GM19395 (cell line): ENCODE measurements around the gene SLC22A23.

ENCODE experiments used
- ATAC-seq: cut with Tn5 transposase; IDR thresholded peaks from one replicate; pipeline ENCODE4 v1.9.1; 2021; ENCODE audit warnings: mild to moderate bottlenecking, moderate library complexity; ENCODE audit not compliant: unreplicated experiment

SLC22A23 gene

DNA sequence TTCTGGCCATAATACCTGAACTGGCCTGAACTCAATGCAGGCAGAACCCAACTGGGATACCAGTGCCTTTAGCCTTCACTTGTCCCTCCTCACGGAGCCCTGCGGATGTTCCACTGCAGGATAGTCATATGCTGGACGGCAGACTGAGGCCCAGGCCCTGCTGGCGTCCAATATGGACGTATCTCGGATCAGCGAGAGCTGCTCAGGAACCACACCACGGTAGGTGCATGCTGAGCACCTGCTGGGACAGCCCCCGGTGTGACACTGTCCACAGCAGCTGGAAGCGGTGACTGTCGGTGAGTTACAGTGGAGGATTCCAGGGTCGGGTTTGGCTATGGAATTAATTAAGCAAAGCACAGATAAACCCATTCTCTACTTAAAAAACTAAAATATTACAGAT is 149.4 kb downstream of the SLC22A23 start:
- ATAC-seq, result no peak

DNA sequence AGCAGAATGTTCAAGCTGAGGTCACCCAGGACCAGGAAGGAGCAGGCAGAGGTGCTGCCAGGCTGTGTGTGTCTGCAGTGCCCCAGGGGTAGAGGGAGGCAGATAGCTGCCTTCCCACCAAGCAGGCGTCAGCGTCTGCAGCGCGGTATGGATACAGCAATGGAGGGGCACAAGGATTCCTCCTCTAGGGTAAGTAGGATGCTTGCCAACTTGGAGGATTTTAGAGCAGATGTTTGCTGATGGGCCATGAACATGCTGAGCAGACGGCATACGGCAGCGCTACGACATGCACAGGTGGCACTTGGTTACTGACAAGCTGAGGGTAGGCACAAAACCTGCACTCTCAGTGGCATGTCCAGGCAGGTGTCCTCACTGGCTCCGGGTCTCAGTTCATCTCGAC is 150.0 kb downstream of the SLC22A23 start:
- no peak for ATAC-seq

DNA sequence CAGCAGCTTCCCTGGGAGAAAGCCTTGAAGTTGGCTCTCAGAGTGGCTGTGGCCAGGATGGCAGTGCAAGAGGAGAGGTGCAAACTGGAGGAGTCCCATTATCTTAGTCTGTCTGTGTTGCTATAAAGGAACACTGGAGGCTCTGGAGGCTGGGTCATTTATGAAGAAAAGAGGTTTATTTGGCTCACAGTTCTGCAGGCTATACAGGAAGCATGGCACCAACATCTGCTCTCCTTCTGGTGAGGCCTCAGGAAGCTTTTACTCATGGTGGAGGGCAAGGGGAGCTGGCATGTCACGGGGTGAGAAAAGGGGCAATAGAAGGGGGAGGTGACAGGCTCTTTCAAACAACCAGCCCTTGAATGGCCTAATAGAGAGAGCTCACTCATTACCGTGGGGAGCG is 151.0 kb downstream of the SLC22A23 start:
- ATAC-seq, result no peak

DNA sequence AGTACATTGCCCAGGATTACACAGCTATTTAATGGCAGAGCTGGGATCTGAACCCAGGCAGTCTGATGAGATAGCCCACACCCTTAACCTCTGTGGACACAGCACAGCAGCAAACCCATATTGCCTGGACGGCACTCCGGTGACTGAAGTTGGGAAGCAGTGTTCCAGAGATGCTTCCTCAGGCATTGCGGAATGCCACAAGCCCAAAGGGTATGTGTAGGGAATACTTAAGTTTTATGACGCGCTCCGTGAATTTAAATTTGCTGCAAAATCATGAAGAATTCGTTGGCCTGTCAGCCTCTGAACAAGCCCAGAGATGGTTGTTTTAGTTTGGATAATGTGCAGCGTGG is 151.7 kb downstream of the SLC22A23 start:
- ATAC-seq, result no peak

DNA sequence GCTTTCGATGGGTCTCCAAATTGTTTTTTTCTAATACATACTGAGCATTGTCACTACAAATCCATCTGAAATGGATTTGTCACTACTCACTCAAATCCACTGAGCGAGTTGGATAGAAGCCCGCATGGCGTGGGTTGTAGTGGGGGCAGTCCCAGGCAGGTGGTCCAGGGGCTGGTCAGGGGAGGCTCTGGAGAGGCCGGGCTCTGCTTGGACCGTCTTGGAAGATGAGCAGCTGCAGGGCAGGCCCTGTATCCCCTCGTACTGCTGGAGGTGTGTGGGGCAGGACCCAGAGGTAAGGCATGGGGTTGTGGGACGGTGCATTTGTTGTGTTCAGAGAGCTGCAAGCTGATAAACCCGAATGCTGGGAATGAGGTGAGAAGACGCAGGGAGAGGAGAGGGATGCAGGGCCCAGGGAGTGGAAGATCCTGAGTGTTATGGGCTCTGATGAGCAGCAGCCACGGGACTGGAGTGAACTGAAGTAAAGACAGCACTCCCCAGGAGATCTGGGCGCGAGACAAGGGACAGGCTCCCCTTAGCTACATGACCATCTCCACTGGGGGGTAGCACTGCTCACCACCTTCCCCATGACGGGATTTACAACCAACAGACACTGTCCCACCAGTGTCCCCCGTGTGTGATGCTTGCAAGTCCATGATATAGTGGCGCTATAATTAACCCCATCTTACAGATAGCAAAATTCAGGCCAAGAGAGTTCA is 152.2 kb downstream of the SLC22A23 start:
- ATAC-seq, result no peak

DNA sequence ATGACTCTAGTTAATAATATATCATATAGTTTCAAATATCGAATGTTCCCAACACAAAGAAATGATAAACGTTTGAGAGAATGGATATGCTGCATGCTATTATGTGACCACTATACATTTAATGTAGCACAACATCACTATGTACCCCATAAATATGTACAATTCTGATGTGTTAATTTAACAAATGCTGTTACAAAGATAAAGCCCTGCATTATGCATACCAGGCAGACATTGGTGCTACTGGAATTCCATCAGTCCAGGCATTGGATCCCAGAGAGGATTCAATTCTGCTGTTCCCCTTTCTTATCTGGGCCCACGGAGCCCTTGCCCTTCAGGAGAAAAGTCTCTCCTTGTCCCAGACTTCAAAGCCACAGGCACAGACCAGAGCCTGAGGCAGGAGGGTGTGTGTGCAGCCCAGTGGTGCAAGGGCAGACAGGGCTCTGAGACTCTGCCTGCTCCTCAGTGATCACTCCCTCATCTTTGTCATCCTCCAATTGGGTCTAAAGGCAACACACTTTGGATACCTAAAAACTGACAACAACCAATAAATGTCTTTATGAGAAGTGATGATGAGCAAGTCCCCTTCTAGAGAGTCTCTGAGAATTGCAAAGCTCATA is 152.9 kb downstream of the SLC22A23 start:
- ATAC-seq, result no peak

DNA sequence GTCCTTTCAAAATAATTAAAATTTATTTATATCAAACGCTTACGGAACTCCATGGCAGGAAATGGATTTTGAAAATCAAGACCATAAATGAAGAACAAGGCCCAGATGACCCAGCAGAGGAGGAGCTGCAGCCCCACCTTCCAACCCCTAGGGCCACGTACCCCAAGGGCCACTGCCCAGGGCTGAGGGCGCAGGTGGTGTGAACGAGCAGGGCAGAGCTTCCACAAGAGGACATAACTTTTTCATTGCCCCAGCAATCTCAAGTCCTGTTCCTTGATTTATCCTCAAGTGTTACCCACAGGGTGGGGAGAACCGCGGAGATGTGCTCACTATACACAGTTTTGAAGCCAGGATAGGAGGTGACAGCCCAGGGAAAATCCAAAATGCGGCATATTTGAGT is 155.3 kb downstream of the SLC22A23 start:
- no peak for ATAC-seq

DNA sequence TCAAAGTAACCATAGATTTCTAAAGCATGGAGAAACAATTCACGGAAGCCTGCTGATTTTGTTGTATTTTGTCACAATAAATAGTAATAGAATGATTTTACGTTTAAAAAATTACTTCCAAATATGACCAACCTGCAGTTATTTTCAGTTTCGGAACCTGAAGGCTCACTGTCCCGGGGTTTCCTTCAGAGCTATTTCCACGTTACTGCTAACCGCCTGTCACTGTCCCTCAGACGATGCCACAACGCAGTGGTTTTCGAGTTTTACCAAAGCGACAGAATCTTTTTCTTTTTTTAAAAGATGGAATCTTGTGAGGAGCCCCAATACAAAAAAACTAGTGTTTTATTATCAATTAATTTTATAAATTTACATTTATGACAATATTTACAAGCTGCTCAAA is 157.6 kb downstream of the SLC22A23 start:
- ATAC-seq, result no peak

DNA sequence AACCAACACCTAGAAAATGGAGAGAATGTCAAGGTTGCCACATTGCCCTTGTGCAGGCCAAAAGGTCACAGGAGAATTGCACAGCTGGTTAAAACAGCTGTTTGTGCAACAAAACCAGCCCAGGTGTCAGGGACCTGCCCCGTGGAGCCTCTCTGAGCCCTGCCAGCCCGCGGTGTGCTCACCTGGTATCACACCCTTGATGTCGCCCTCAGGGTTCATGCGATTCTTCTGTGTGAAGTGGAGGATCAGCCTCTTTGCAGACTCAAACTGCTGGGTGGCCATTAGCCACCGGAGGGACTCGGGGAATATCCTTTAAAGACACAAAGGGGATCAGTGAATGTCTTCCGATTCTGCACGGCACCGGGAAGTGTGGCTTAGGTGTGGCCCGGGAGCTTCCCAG is 158.9 kb downstream of the SLC22A23 start:
- ATAC-seq, result no peak

DNA sequence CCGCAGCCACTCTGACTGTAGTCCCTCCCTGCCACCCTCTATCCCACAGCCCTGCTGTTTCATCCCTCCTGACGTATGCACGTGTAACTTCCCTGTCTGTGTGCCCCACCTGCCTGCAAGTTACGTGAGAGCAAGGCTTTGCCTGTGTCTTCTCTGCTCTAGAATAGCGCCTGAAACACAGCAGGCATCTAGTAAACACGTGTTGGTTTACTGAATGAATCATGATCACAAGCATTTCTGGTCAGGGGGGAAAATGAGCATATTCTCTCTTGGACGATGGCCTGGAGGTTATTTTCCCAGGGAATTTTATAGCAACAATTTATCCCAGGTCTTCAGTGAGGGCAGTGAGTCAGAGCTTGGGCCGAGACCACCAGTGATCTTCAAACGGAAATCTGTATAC is 159.8 kb downstream of the SLC22A23 start:
- no peak for ATAC-seq

DNA sequence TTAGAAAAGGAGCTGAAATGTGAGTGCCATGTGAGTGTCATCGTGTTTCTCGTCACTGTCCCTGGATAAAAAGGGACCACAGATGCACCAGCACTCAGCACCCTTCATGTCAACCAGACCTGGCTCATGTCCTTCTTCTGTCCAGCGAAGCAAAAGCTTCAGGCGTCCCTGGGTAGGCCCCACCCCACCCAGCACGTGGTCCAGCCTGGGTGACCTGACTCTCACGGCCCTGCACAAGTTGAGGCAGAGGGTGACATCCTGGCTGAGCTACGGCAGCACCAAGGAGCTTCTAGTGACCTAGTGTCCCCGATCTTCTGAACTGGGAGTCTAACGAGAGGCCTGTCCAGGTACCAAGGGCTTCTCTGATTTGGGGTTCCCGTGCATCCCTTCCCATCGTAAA is 160.3 kb downstream of the SLC22A23 start:
- no peak for ATAC-seq

DNA sequence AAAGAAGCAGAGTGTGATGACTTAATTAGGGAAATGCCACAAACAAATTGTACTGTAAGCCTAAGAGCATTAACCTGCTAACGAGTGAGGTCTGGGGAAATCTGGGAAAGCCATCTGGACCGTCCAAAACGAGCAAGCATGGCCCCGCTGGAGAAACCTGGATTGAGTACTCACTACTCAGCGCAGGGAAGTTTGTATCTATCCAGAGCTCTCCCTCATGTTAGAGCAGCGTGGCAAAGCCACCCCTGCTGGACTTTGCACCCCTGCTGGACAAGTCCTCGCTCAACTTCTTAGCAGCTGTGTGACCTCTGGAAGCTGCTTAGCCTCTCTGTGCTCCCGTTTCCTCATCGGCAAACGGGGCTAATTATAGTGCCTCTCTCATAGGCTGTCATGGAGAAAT is 160.8 kb downstream of the SLC22A23 start:
- ATAC-seq, result no peak

DNA sequence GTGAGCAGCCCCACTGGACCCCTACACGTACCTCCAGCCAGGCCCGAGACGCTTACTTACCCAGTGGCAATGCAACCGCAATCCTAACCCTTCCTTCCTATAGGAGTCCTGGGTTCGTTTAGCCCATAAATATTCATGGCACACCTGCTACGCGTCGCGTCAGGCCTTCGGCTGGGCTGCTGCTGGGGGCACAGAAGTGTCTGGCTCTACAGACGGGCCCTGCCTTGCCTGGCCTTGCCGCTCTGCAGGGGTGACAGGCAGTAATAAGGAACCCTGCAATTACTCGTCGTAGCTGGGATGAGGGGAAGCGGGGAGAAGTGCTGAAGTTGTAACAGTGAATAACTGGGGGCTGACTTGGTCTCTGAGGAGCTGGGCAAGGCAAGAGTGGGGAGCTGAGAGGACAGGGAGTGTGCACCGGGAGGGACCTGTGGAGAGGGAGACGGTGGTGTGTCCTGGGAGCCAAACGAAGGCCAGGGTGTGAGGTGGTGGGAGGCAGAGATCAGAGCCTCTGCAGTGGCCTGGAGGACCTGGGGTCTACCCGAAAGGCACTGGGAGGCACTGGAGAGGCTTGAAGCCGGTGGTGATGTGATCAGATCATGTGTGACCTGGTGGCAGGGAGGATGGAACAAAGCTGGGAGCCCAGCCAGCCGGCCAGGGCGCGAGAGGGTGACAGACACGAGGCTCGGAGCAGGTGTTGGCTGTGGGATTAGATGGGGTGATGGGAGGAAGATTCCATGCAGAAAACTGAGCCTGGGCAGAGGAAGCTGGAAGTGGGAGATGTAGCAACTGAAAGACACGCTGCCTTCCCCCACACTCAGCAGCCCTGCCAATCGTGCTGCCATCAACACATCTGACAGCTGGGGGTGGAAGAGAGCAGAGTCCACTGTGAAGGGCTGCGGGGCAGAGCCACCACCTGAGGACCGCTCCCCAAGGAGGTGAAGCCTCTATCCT is 161.7 kb downstream of the SLC22A23 start:
- no peak for ATAC-seq

DNA sequence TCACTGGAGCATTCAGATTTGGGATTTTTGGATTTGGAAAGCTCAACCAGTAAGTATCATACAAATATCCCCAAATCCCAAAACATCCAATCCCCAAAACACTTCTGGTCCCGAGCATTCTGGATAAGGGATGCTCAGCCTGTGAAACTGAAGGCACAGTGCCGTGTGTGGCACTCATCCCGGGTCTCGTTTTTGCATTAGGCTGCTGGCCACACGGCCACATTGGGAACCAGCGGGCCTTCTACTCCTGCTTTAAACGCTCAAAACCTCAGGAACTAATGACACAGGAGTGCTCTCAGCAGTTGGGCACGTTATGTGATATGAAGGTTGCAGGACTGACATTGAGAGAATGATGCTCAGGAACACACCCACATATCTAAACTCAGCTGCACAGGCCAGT is 162.5 kb downstream of the SLC22A23 start:
- no peak for ATAC-seq

DNA sequence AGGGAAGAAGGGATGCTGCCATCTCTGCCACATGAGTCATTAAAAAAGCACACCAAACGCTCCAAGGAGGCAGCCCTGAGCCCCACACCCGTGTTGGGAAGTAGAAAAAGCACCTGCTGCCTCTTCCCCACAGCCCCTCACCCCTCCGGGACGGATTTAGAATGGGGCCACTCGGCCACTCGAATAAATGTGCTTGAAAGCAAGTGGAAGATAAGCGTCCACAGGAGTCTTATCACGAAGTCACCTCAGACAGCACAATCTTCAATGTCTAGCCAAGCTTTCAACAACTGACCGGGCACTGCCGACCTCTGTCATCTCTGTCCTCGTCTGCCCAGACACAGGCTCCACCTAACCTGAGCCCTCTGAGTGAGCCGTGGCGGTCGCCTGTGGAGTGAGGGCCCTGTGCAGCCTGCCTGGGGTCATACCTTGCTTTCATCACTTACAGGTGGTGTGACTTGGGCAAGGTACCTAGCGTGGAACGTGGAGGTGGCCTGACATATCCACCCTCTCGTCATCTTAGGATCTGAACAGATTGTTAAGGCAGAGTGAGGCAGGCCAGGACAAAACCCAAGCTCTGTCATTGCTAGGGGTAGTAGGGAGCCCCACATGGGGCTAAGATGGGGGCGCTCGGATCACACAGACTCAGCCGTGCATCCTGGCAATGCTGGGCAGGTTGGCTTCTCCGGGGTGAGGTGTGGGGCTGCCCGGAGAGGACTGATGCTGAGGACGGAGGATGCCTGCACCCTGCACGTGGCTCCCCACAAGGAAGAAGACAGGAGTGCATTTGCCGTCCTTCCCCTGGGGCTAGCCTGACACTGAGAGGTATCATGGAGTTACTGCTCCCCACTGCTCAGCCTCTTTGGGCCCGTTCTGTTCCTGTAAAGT is 163.3 kb downstream of the SLC22A23 start:
- ATAC-seq, result no peak

DNA sequence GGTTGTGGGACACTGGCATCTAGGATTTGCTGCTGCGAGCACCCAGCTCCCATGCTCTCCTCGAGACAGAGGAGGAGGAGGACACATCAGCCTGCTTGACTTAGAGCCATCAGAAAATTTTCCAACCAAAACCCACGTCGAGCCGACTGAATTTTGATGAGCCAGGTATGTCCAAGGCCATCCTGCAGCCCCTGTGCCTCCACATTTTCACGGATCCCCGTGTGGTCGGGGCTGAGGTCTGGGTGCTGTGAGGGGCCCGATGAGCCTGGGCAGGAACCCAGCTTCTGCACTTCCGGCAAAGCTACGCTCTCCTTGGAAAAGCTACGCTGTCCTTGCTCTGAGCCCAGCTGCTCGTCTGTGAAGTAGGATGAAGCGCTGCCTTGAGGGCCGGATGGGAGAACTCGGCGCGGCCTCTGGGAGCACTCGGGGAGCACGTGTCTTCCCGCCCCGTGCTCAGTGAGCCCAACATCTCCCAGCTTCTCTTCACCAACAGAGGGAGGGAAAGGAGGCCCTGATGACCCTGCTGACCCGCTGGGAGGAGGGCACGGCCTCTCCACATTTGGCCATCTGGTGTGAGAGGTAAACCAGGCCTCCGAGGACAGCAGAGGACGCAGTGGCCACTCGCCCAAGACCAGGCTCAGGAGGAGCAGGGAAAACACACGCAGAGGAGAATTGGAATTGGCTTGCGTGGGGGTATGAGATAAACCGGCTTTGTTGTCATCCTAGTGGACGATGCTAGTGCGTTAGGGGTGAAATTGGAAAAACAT is 164.2 kb downstream of the SLC22A23 start:
- ATAC-seq, result no peak

DNA sequence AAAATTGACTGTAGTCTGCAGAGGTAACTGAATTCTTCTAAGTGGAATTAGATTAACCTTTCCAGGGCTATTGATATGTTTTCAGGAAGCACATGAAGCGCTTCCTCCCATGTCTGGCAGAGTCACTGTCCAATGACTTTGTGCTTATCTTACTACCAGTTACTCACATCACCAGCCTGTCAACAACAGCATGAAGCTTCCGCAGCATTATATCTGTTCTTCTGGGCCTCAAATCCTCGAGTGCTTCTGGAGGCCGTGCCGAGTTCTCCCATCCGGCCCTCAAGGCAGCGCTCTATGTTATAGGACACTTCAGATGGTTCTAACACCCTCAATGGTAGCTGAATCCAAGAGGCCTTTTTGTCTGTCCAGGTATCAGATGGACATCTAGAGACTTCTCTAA is 164.9 kb downstream of the SLC22A23 start:
- no peak for ATAC-seq

DNA sequence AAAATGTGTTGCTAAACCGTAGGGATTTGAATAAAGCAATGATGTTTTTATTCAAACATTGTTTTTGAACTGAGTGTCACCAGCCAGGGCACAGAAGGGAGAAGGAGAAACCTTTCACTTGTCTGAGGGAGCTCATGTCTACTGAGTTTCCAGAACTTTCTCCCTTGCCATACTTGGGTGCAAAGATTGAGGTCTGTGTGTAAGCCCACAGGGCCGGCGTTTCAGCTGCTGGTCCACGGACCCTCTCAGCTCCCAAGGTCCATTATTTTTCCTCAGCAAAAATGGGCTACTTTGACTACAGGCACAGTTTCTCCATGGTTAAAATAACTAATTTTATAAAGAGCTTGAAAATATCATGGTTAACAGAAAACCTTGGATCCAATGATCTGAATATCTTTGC is 165.5 kb downstream of the SLC22A23 start:
- ATAC-seq, result no peak

DNA sequence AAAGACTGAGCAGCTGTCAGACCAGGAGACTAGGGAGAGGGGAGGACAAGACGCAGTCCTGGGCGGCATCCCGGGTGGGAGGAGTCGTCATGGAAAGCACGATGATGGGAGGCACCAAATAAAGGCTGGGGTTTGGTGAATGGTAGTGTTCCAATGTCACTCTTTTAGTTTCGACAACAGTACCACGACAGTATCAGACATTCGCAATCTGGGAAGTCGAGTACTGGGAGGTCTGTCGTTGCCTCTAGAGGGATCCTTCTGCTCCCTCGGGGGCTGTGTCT is 166.0 kb downstream of the SLC22A23 start:
- no peak for ATAC-seq

DNA sequence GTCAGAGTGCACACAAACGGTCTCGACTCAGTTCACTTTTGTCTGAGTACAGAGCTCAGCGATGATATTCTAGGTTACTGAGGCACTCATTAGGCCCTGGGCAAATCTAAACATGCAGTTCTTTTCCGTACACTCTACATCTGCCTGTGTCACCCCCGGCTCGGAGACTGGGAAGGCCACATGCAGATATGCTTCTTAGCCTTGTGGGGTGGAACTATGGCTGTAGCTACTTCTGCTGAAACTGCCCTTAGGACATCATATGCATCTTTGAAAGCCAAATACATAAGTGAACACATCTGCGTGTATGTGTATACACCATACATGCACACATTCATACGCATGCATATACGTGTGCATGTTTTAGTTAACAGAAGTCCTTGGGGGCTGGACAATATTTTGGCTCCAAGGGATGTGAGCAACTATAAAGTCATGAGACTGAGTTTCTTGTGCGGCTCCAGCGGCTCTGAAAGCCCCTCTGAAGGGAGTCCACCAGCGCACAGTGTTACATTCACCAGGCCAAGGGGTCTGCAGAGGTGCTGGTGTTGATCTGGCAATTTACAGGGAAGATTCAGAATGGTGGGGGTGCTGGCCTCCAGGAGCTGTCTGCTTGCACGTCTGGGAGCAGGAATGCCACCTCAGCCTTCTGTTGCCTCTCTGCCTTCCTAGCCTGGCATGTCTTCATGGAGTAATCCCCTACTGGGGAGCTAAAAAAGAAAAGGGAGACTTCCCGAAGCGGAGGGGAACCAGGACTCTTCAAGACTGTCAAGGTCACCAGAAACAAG is 166.5 kb downstream of the SLC22A23 start:
- ATAC-seq, result no peak
